Thoracic aorta (tissue), 2 donors: ENCODE data around the gene SETD6. TPM values are rescaled to one million over a fixed set of nuclear protein-coding genes. Genes with fewer than 3 reads are reported as not detected.

Experiments
- ATAC-seq: fragments of 150-250 bp; one replicate; pipeline ENCODE4 v1.8.0; 2017; ENCODE audit warnings: low read depth; ENCODE audit not compliant: insufficient number of reproducible peaks, low FRiP score
- DNase-seq: peaks from one replicate; pipeline ENCODE4 v3.0.0-alpha.2; 2020; ENCODE audit warnings: low spot score
- H3K27ac ChIP-seq, 2 donors: fragments of 200-600 bp; sonication (generic); 1 replicate in 1 of 2; 2 replicates in 1 of 2; pipeline ENCODE4 v1.5.1; 2016; ENCODE audit warnings: mild to moderate bottlenecking in 2 of 2, moderate library complexity in 2 of 2
- H3K27me3 ChIP-seq: fragments of 200-600 bp; sonication (generic); replicated peaks from 2 replicates; pipeline ENCODE4 v1.6.0; 2016; ENCODE audit warnings: mild to moderate bottlenecking; ENCODE audit not compliant: insufficient read depth
- H3K36me3 ChIP-seq: fragments of 200-600 bp; sonication (generic); one replicate; pipeline ENCODE4 v1.5.1; 2016
- H3K4me1 ChIP-seq, 2 donors: fragments of 200-600 bp; sonication (generic); 1 replicate in 1 of 2; 2 replicates in 1 of 2; pipeline versions ENCODE4 v1.5.1 to v1.6.0; 2016; ENCODE audit warnings: low read depth in 2 of 2, mild to moderate bottlenecking in 1 of 2; ENCODE audit not compliant: control insufficient read depth in 1 of 2
- H3K4me3 ChIP-seq: fragments of 200-600 bp; sonication (generic); 2 replicates; pipeline ENCODE4 v1.5.1; 2016; ENCODE audit warnings: mild to moderate bottlenecking
- H3K9me3 ChIP-seq: fragments of 200-600 bp; sonication (generic); 2 replicates; pipeline ENCODE4 v1.5.1; 2016
- CTCF ChIP-seq: fragments of 200-600 bp; sonication (generic); IDR thresholded peaks from one replicate; pipeline ENCODE4 v1.5.1; 2019; ENCODE audit warnings: antibody characterized with exemption
- total RNA-seq, 2 donors: library from RNA; depleted of rRNA; stranded (reverse); fragments of >200 nt; gene quantifications; one replicate each; pipeline versions ENCODE4 v1.1.0 to v1.2.3, GENCODE V29; 2016

SETD6 gene
- total RNA-seq, 2 donors from 2014 or later = 19.2 to 47.3 TPM

GRCh38 chr16:58492066-58492465, 23.3 kb upstream of the SETD6 start:
- Histone ChIP-seq H3K36me3 (no peaks in the 10 kb centered on the region), H3K9me3 (no peaks in the 10 kb centered on the region), H3K4me3 (no peak overlapping the region), H3K27me3 (no peaks in the 10 kb centered on the region), H3K4me1 (peaks cover 0 to 12% of the 10 kb centered on the region in 2 donors), H3K27ac (no peak overlapping the region)
- TF ChIP-seq CTCF = no peak
- ATAC-seq (no peak), DNase-seq (no peak)

GRCh38 chr16:58492735-58493134, 22.6 kb upstream of the SETD6 start:
- H3K4me1 ChIP-seq = peaks cover 0 to 7% of the 10 kb centered on the region in 2 donors
- no peak for ATAC-seq
- H3K9me3 ChIP-seq = no peaks in the 10 kb centered on the region
- DNase-seq = no peak
- no peak for TF ChIP-seq CTCF
- H3K36me3 ChIP-seq = no peaks in the 10 kb centered on the region
- no peak overlapping the region for H3K27ac ChIP-seq
- H3K4me3 ChIP-seq = no peak overlapping the region
- H3K27me3 ChIP-seq = no peaks in the 10 kb centered on the region

GRCh38 chr16:58493756-58494431, 21.4 kb upstream of the SETD6 start:
- DNase-seq = no peak
- H3K4me1 ChIP-seq = peaks cover 0 to 4% of the 10 kb centered on the region in 2 donors
- no peak for TF ChIP-seq CTCF
- H3K27me3 ChIP-seq = no peaks in the 10 kb centered on the region
- no peaks in the 10 kb centered on the region for H3K36me3 ChIP-seq
- no peak for ATAC-seq
- H3K4me3 ChIP-seq = no peak overlapping the region
- H3K9me3 ChIP-seq = no peaks in the 10 kb centered on the region
- H3K27ac ChIP-seq = no peak overlapping the region

GRCh38 chr16:58494981-58495520, 20.3 kb upstream of the SETD6 start:
- DNase-seq = peak; percentile 47
- Histone ChIP-seq H3K27me3 (no peaks in the 10 kb centered on the region), H3K27ac (peak overlapping the region in 1 of 2 donors; percentile 44), H3K4me3 (peak overlapping the region; percentile 41), H3K9me3 (no peaks in the 10 kb centered on the region), H3K36me3 (no peaks in the 10 kb centered on the region), H3K4me1 (peaks cover 0 to 4% of the 10 kb centered on the region in 2 donors)
- peak; percentile 90 for ATAC-seq
- peak; percentile 44 for TF ChIP-seq CTCF

GRCh38 chr16:58495521-58496331, 19.6 kb upstream of the SETD6 start:
- no peak for TF ChIP-seq CTCF
- peaks cover 0 to 9% of the 10 kb centered on the region in 2 donors for H3K4me1 ChIP-seq
- H3K4me3 ChIP-seq = peak overlapping the region; percentile 41
- DNase-seq (no peak), ATAC-seq (no peak)
- H3K27me3 ChIP-seq = no peaks in the 10 kb centered on the region
- no peaks in the 10 kb centered on the region for H3K36me3 ChIP-seq
- H3K9me3 ChIP-seq = no peaks in the 10 kb centered on the region
- peak overlapping the region in 1 of 2 donors; percentile 44 for H3K27ac ChIP-seq
